Skeletal muscle cell (primary cell): ENCODE data around the gene PRUNE2.

ENCODE experiments used
- DNase-seq: peaks from one replicate; pipeline ENCODE4 v3.0.0-alpha.2; 2010; ENCODE audit warnings: low read depth
- H3K4me3 ChIP-seq: 2 replicates; pipeline ENCODE4 v1.5.1; 2011; ENCODE audit warnings: low read depth, mild to moderate bottlenecking, control low read depth, low read length, moderate library complexity

Gene PRUNE2

DNA sequence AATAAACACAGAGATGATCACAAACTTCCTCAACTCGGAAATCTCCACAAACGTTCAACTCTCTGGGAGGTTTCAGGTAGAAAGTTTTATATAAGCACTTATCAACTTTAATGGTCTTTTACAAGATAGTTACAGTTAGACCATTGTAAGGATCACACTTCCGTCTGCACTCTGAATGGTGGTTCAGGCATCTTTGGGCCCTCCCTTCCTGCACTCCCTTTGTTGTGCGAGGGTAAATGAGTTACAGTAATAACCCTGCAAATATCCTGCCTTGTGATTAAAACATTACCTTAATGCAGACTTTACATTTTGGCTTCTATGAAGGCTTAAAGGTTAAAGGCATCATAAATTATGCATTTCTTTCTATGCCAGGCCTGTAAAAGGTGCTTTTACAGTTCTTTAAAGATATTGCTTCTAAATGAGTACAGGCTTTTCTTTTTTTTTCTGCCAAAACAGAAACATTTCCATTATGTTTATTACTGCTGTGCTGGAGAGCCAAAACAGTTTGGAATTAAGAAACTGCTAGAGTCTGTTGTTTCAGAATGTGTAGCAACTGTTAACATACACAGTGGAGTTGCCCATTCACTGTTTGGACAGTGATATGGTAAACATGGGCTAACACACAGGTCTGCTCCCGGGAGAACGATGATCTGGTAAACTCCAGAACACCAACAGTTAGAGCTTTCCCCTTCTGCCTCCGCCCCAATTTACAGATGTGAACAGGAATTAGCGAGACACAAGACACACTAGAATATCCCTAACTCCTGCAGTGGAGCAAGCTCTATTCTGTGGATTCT lies 1.1 kb downstream of the PRUNE2 start:
- DNase-seq = no peak
- H3K4me3 ChIP-seq = peak overlapping the region; percentile 72

DNA sequence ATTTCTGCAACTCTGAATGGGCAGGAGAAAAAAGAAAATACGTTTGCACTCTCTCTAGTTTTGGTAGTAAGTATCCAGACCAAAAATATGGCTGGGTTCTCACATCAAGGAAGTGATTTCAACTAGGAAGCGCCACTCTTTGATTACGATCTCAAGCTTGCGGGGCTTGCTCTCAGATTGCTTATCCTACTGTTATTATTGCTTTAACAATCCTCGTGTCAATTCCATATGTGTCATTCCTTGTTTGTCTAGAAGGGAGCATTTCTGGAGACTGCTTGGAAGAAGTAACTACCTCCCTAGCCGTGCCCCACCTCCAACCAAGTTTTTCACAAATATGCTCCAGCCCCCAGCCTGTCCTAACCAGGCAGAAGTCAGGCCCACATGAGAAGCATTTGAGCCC lies 3.5 kb downstream of the PRUNE2 start:
- DNase-seq = no peak
- no peak overlapping the region for H3K4me3 ChIP-seq

DNA sequence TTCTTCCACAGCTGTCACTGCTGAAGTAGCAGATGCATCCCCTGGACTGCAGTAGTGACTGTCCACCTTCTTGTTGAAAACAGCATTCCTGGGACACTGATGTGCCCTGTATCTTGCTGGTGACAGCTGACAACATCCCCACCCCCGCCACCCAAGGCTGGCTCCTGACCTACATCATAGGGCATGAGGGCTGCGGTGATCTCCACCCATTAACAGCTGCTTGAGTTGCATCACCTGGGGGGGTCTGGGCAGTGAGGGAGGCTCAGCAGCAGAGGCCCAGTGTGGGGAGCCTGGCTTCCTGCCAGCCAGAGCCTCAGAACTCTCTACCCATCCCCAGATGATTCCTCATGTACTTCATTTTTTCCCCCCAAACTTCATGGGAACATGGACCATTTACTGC lies 4.1 kb downstream of the PRUNE2 start:
- DNase-seq = no peak
- no peak overlapping the region for H3K4me3 ChIP-seq

DNA sequence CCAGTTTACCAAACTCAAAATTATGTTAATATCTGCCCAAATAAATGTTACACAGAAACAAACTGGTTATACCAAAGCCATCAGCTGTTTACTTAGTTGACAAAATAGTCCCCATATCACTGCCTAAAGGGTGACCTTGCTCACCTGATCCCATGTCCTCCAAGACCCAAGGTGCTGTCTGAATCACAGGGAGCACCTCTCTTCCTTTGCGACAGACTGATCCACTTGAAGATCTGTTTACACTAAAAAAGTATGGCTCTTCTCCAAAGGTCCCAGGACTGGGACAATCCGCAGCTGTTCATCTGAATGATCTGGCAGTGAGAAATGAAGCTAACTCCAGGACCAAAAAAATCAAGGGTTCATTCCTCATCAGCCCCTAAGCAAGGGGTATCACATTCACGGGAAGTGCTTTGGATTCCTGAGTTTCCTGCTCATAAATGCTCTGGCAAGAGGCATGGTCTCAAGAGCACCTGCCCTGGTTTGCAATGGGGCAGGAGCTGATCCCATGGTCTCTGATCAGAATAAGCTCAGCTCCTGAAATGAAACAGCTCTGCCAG lies 5.0 kb downstream of the PRUNE2 start:
- no peak overlapping the region for H3K4me3 ChIP-seq
- no peak for DNase-seq

DNA sequence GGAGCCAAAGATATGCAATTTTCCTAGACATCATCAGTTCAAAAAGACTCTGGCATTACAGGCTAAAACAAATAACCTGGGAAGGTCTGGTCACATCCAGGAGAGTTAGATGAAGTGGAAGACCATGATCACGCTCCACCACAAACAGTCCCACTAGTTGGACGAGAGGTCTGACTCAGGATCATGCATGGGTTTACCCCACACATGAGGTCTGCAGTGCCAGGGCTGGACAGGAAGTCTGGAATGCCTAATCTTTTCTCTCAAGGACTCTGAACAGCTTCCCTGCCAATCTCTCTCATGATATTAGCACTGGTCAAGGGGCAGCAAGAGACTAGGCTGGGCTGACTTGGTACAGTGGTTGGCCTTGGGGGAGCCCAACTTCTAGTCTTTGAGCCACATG lies 7.1 kb downstream of the PRUNE2 start:
- no peak for DNase-seq
- no peak overlapping the region for H3K4me3 ChIP-seq

DNA sequence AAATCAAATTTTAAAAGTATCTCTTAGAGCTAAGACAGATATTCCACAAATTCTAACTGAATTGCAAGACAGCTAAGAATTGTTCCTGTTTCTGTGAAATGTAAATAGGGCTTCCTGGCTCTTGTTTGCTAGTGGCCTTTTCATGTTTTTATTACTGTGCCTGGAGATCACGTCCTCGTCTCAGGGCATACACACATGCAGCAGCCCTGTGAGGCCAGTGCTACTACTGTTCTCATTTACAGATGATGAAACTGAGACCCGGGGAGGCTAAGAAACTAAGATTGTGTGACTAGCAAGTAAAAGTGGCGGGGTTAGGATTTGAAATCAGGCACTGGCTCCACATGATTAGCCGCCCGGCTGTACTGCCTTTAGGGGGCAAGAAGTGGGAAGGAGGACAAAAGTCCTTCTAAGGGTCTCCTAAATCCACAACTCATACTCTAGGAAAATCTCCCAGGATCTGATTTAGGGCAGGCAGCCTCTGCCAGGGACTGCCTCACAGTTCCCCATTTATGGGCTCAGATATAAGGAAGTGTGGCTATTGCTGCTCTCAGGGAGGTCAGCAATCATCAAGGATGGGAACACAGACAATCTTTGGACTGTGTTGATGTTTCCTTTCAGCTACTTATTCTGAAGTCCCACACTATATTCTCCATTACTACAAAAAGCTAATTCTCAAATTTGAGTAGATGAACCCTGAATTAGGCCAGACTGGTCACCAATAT lies 7.9 kb downstream of the PRUNE2 start:
- H3K4me3 ChIP-seq = no peak overlapping the region
- no peak for DNase-seq

DNA sequence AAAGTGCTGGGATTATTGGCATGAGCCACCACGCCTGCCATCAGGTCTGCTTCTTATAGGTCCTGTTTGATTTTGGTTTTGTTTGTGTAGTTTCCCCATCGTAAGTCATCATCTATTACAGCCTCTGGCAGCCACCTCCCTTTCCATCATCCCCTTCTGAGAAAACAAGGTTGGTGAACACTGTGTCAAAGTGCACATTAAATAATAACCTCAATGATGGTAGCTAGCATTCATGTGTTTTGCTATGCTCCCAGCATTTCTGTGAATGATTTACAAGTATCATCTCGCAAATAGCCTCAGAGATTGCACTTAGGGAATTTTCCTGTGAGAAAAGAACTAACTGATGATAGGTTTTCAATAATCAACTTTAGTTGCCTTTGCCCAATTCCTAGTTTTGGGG lies 9.9 kb downstream of the PRUNE2 start:
- H3K4me3 ChIP-seq = no peak overlapping the region
- DNase-seq = no peak

DNA sequence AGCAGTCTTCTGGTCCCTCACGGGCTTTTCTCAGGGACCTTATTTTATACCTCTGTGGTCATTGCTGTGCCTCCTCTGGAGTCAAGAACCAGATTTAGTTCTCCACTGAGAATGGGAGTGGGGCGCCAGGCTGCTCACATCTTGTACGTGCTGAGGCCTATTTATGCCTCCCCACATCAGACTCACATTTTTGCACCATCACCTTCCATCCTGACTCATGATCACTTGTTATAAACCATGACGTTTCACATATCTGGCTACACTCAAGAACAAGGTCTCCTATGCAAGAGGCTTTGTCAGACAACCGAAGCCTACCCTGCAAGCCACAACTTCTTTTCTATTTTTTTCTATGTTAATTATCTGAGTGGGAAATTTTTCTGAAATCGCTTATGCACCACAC lies 10.7 kb downstream of the PRUNE2 start:
- no peak overlapping the region for H3K4me3 ChIP-seq
- DNase-seq = no peak

DNA sequence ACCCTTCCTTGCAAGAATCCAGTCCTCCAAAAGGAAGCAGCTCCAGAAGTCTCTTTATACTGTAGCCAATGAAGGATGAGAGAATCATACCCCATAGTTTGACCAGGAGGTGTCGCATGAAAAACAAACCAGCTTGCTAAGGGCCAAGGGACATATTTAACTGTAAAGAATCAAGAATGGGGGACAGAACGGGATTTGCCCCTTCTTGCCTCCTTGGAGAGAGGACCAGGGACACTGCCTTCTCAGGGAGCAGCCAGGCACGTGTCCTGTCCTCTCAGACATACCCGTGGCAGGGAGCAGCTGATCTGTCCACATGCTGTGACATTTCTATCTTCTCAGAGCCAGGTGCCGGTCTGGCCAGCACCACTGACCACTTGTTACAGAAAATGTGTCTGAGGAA lies 11.7 kb downstream of the PRUNE2 start:
- no peak for DNase-seq
- no peak overlapping the region for H3K4me3 ChIP-seq

DNA sequence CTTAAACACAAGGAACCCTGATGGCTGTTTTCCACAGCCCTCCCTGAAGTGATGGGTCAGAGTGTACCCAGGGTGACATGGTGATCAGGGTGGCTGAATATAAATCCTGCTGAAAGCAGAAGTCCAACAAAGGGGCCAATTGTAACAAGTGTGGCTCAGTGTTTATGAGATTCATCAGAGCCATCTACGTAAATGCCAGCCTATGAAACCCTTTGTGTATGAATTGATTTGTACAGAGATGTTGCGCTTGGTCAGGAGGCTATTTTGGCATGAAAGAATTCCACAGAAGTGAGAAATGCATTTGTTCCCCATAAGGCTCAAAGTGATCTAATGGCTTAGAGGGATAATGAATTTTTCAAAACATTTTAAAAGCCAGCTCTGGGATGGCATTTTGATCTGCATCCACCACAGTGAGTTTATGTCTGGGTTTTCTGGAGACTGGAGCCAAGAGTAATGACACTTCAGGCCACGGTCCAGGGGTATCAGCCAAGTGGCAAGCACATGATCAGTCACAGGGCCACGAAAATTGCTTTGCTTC lies 12.4 kb downstream of the PRUNE2 start:
- no peak overlapping the region for H3K4me3 ChIP-seq
- no peak for DNase-seq

DNA sequence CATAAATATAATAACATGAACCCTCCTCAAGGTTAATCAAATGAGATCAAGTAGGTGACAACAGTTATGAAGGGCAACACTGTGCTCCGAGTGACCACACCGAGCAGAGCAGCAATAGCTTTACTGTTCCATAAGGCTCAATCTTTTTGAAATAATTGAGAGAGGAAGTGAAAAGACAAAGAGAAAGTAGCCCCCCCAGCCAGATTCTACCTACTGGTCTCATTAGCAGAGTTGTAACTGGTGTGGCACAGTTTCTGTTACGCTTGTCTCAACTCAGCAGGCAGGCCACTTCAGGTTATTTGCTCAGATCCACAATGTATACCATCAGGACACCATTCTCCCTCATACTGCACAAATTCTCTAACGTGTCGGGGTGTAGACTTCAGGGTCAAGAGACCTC lies 14.0 kb downstream of the PRUNE2 start:
- DNase-seq = no peak
- no peak overlapping the region for H3K4me3 ChIP-seq

DNA sequence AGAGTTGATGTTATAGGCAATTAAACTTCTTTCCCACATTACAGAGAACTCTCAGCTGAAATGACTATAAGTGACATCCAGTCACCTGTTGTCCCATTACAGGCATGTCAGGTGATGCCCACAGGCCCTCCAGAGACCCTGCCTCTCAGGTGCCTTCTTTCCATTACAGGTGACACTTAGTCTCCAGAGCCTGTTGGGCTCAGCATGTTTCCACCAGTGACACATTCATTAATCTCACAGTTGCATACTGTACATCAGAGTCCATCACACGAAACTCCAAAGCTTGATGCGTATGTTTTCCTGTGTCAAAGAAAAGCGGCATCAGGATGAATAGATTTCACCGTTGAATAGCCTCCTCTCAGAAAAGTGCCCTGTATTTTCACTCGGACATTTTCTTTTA lies 14.6 kb downstream of the PRUNE2 start:
- DNase-seq = no peak
- no peak overlapping the region for H3K4me3 ChIP-seq

DNA sequence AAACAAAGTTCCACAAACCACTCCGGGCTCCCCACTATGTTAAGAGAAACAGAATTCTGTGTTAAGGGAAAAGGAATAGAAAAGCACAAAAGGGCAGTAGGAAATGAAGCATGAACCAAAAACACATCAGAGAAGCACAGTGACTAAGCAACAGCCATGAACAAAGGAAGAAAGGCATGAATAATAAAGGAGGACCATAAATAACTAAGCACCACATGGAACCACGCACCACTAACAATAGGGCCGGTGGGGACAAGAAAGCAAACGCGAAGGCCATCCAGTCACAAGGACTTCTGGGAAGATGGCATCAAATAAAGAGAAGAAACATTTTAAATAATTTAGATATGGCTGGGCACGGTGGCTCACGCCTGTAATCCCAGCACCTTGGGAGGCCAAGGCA lies 18.0 kb downstream of the PRUNE2 start:
- DNase-seq = no peak
- H3K4me3 ChIP-seq = no peak overlapping the region

DNA sequence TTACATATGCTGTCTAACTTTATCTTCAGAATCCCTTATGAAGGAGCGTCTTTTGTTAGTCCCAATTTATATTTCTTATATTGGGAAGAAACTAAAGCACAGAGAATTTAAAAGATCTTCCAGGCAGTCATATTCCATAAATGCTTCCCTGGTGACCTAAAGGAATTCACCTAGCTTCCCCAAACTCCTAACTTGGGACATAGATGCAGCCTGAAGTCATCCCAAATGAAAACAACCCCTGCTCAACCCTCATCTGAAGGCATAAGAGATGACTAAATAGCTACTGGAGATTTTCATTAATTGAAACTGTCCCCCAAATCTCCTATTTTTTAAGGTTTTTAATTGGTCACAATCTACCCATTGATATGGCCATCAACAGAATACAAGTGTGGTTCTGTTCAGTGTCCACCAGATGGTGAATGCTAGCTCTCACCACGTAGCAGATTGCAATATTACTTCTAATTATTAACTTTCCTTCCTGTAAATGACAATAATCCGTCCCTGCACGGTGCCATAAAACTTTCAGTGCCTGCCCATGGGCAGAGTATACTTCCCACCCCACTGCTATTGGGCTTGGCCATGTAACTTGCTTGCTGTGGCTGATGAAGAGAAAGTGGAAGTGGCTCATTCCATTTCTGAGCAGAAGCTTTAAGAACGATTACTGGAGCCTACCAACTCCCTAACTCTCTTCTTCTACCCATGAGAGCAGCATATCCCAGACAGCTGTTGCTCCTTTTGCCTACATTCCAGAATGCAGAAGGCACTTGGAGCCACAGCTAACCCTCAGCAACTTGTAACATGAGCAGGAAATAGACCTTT lies 18.7 kb downstream of the PRUNE2 start:
- no peak overlapping the region for H3K4me3 ChIP-seq
- DNase-seq = no peak

DNA sequence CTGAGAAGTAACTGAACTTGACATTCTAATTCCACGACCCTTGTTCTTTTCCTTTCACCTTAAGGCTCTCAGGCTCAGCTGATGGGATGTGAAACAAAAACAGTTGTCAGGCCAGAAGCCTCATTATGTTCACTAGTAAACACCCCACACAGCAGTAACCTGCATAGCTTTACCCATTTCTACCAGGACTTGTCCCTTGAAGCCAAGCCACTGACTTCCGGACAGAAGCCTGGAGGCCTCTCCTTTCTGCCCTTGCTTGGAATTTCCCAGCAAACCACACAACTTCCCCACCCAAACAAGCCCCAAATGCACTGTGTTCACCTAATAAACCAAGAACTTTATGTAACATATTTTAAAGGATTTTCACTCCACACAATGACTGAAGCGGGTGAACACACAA lies 19.6 kb downstream of the PRUNE2 start:
- no peak overlapping the region for H3K4me3 ChIP-seq
- no peak for DNase-seq

DNA sequence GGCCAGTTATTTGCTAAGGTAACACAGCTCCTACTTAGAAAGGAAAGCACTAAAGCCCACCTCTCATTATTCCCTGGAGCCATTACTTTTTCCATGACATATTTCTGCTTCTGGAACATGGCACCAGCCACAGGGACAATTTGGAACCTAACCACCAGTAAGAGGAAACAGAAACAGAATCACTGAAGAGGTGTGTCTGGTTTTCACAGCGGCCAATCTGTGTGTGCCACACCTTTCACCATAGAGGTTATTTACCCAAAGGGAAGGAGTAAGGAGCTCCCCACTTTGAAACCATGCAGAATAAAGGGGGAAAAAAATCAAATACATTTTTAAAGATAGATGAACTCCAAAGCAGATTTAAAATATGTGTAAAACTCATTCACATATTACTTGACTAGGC lies 21.1 kb downstream of the PRUNE2 start:
- no peak for DNase-seq

DNA sequence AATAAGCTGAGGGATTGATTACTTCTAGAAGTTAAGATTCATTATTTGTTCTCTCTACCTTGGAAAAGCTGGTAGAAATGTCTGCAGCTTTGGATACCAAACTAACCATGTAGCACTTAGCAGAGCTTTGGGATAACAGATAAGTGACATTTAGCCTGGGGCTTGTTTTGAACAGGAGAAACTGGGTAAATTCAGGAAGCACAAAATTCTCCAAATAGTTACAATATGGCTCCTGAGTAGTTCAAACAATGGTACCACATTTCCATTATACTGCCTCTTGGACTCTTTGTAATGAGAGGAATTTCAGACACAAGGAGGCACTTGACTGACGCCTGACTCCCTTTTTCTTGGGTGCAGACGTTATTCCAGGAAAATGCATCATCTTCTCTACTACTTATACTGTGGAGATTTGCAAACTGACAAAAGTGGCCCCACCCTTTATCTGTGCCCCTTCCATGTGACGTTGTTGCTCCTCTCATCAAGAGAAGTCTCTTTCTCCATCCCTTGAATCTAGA lies 22.5 kb downstream of the PRUNE2 start:
- DNase-seq = no peak
- H3K4me3 ChIP-seq = no peak overlapping the region

More for the DNA sequence above, 21.1 kb downstream of the PRUNE2 start:
- H3K4me3 ChIP-seq = no peak overlapping the region

DNA sequence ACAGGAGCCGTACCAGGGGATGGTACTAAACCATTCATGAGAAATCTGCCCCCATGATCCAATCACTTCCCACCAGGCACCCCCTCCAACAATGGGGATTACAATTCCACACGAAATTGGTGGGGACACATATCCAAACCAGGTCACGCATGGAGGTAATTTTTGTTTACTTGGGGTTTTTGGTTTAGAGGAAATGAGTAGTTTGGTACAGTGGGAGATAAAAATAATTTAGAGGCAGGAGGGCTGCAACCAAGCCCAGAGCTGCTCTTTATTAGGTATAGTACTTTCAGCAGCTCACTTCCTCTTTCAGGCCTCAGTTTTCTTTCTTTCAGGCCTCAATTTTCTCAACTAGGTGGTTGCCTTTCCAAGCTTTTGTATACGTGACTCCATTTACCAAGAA lies 23.2 kb downstream of the PRUNE2 start:
- H3K4me3 ChIP-seq = no peak overlapping the region
- no peak for DNase-seq

DNA sequence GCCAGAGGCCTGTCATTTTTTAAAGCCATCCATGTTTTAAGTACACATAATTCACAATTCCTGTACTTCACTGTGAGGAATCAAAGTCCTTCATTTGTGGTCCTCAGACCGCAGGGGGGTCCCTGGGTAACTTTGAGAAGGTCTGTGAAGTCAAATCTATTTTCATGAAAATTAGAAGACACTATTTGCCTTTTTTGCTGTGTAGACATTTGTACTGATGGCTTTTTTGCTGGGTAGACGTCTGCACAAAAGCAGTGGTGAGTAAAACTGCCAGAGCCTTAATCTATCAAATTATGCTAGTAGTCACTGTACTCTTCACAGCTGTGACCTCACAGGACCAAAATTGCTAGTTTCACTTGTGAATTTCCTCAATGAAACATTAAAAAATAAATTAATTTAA lies 25.7 kb downstream of the PRUNE2 start:
- H3K4me3 ChIP-seq = no peak overlapping the region
- no peak for DNase-seq

DNA sequence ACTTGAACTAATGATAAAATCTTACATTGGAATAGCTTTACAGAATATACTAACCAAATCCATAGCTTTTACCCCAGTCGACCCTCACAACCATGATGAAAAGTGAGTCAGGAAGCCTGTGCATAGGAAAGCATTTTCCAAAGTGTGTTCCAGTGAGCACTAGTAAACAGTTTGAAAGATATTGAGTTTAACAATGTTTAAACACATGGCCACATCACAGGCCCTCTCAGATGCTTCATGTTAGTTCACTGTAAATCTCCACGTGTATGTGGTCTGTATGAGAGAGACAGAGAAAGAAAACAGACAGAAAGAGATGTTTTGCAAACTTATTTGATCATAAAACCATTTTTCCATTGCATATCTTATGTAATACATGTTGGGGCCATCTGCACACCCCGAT lies 27.0 kb downstream of the PRUNE2 start:
- DNase-seq = no peak
- H3K4me3 ChIP-seq = no peak overlapping the region
